ENCODE results near the gene MTCL3.

MTCL3 gene

DNA sequence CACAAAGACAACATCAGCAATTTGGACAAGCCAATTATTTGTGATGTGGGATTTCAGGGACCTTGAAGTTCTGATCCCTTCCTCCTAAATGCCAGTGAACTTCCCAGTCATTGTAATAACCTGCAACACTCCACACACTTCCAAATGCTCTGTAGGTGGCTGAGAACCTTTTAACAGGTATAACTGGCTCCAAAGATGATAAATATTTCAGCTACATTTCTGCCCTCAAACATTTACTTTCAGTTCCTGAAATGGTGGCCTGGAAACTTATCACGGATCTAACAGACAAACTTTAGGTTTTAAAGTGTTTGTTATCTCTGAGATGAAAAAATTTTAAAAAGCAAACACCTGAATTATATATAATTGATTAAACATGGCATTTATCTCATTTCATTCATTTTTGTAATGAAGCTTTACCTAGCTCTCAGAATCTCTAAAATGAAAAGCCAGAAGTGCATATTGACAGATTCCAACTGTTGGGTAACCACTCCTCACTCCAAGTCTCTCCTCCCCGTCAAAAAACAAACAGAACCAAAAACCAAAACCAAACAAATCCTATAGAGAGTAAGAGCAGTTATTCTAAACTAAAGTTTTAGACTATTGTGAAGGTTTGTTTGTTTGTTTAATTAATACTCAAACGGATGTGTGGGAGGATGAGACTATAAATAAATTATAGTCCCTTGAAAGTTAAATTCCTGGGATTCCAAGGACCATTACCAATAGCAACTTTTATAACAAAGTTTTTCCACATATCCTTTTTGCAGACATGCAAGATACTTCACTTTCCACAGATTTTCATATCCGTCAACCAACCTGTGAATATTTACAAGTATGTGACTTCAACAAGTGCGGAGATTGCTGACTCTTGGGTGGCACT is 47.5 kb downstream of the MTCL3 start:
- no peak for DNase-seq (ENCODE audit: low read depth, low spot score)
- H3K4me1 Mint-ChIP-seq = no peaks in the 10 kb centered on the region
- no peaks in the 10 kb centered on the region for H3K9me3 Mint-ChIP-seq
- H3K27me3 Mint-ChIP-seq (ENCODE audit: low read depth) = no peaks in the 10 kb centered on the region
- no peak overlapping the region for H3K27ac Mint-ChIP-seq (ENCODE audit: unreplicated experiment)
- peaks cover 37% of the 10 kb centered on the region for H3K36me3 Mint-ChIP-seq (ENCODE audit: low read depth)
- TF ChIP-seq, protein P1, sequence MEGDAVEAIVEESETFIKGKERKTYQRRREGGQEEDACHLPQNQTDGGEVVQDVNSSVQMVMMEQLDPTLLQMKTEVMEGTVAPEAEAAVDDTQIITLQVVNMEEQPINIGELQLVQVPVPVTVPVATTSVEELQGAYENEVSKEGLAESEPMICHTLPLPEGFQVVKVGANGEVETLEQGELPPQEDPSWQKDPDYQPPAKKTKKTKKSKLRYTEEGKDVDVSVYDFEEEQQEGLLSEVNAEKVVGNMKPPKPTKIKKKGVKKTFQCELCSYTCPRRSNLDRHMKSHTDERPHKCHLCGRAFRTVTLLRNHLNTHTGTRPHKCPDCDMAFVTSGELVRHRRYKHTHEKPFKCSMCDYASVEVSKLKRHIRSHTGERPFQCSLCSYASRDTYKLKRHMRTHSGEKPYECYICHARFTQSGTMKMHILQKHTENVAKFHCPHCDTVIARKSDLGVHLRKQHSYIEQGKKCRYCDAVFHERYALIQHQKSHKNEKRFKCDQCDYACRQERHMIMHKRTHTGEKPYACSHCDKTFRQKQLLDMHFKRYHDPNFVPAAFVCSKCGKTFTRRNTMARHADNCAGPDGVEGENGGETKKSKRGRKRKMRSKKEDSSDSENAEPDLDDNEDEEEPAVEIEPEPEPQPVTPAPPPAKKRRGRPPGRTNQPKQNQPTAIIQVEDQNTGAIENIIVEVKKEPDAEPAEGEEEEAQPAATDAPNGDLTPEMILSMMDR (conservative IDR thresholded peaks at IDR 0.05) = no peak
- H3K4me3 Mint-ChIP-seq = no peak overlapping the region

DNA sequence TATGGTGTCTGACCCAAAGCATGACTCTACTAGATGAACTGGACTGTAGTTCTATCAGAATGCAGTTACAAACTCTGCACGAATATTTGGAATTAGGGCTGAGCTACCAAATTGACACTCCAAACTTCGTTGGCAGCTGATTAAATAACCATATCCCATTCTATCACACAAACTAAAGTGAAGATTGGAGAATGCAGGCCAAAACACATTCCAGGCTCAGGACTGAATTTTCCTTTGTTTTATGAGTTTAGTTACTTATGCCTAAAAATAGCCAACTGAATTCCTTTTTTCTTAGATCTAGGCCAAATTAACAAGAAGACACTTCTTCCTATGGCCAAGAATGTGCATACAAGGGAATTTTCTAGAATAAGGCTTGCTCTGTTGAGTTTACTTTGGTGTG is 50.2 kb downstream of the MTCL3 start:
- DNase-seq (ENCODE audit: low read depth, low spot score) = no peak
- no peaks in the 10 kb centered on the region for H3K9me3 Mint-ChIP-seq

GRCh38 chr6:127466416-127466815 is 52.7 kb downstream of the MTCL3 start:
- Mint-ChIP-seq H3K27ac (ENCODE audit: unreplicated experiment) (no peak overlapping the region), H3K27me3 (ENCODE audit: low read depth) (no peaks in the 10 kb centered on the region), H3K4me1 (no peaks in the 10 kb centered on the region), H3K4me3 (no peak overlapping the region), H3K36me3 (ENCODE audit: low read depth) (peaks cover 12% of the 10 kb centered on the region), H3K9me3 (no peaks in the 10 kb centered on the region)
- DNase-seq (ENCODE audit: low read depth, low spot score) = no peak
- TF ChIP-seq, protein P1 (conservative IDR thresholded peaks at IDR 0.05) = no peak

More for the DNA sequence above, 50.2 kb downstream of the MTCL3 start:
- Mint-ChIP-seq H3K27ac (ENCODE audit: unreplicated experiment) (no peak overlapping the region), H3K36me3 (ENCODE audit: low read depth) (peaks cover 22% of the 10 kb centered on the region), H3K4me3 (no peak overlapping the region), H3K4me1 (no peaks in the 10 kb centered on the region), H3K27me3 (ENCODE audit: low read depth) (no peaks in the 10 kb centered on the region)
- TF ChIP-seq, protein P1 (conservative IDR thresholded peaks at IDR 0.05) = no peak

DNA sequence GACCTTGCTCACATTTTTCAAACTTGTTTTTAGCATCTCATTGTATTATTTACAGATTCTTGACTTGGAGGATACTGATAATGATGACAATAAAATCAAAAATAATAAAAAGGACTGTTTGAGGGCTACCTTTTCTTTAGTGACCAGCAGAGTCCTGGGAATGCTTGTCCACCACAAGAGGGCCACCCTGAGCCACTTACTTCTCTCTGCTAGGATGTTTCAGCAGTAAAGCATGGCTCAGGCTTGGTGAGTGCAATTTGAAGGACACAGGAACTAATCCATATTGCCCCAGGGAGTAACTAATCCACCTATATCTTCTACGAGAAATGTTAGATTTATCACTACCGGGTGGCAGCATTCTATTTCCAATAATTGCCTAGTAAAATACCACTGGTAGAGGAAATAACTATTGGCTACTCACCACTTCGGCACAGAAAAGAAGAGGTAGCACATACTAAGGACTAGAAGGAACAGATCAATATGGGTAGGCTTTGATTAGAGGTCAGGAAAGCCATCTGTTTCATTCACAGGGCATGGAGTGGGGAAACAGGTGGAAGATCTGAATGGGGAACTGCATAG is 54.2 kb downstream of the MTCL3 start:
- Mint-ChIP-seq H3K27ac (ENCODE audit: unreplicated experiment) (peak overlapping the region; percentile 7), H3K9me3 (no peaks in the 10 kb centered on the region), H3K36me3 (ENCODE audit: low read depth) (peaks cover 6% of the 10 kb centered on the region), H3K4me3 (no peak overlapping the region), H3K4me1 (no peaks in the 10 kb centered on the region), H3K27me3 (ENCODE audit: low read depth) (no peaks in the 10 kb centered on the region)
- TF ChIP-seq, protein P1 (conservative IDR thresholded peaks at IDR 0.05) = peak; percentile 91
- DNase-seq (ENCODE audit: low read depth, low spot score) = peak; percentile 66

DNA sequence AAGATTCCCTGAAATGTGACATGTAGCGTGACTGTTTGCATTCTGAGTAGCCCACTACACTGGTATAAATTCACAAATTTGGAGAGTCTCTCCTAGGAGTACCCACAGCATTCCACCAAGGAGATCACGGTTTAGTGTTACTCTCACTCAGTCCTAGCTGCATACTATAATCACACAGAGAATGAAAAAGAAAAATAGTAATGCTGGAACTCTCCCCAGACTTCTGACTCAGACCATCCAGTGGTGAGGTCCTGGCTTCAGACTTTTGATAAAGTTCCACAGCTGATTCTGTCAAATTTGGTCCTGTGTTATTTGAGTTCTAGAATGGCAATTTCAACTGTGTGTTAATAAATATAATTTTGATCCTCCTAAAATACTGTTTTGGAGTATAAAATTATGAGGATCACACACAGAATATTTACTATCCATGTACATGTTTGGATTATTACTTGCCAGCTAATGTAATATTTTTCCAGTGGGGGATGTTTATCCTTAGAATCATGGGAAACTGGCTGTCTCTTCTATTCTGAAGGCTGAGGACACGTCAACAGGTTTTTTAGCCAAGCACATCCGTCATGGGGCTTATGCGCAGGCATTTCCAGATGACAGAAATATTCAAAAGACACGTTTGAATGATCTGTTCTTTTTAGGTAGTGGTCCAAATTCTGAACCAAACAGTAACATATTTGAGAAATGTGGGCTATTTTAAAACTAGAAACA is 54.8 kb downstream of the MTCL3 start:
- Mint-ChIP-seq H3K27ac (ENCODE audit: unreplicated experiment) (no peak overlapping the region), H3K27me3 (ENCODE audit: low read depth) (no peaks in the 10 kb centered on the region), H3K9me3 (no peaks in the 10 kb centered on the region), H3K36me3 (ENCODE audit: low read depth) (peaks cover 4% of the 10 kb centered on the region), H3K4me3 (no peak overlapping the region), H3K4me1 (peaks cover 6% of the 10 kb centered on the region)
- TF ChIP-seq, protein P1 (conservative IDR thresholded peaks at IDR 0.05) = no peak
- DNase-seq (ENCODE audit: low read depth, low spot score) = no peak
